Neuronal stem cell (in vitro differentiated cells): ENCODE data around the gene COG6.

Source experiments
- DNase-seq: peaks from one replicate; pipeline ENCODE4 v3.0.0-alpha.2; 2013; ENCODE audit warnings: low spot score
- H2AFZ ChIP-seq: one replicate; pipeline ENCODE4 v1.6.1; 2013; ENCODE audit warnings: mild to moderate bottlenecking, low read length, inconsistent platforms
- H2AK5ac ChIP-seq: 2 replicates; pipeline ENCODE4 v1.6.1; 2013; ENCODE audit warnings: low read depth, mild to moderate bottlenecking, inconsistent platforms, low read length, moderate library complexity, mixed read lengths
- H2BK120ac ChIP-seq: 2 replicates; pipeline ENCODE4 v1.6.1; 2013; ENCODE audit warnings: low read depth, mild to moderate bottlenecking, inconsistent platforms, low read length, moderate library complexity, mixed read lengths
- H2BK12ac ChIP-seq: one replicate; pipeline ENCODE4 v1.6.1; 2013; ENCODE audit warnings: low read length, inconsistent platforms
- H2BK15ac ChIP-seq: 2 replicates; pipeline ENCODE4 v1.6.1; 2013; ENCODE audit warnings: mild to moderate bottlenecking, low read length, inconsistent platforms, mixed read lengths
- H2BK5ac ChIP-seq: one replicate; pipeline ENCODE4 v1.6.1; 2013; ENCODE audit warnings: inconsistent platforms, mild to moderate bottlenecking, low read length, moderate library complexity
- H3K14ac ChIP-seq: one replicate; pipeline ENCODE4 v1.6.1; 2013; ENCODE audit warnings: low read length, inconsistent platforms
- H3K18ac ChIP-seq: 2 replicates; pipeline ENCODE4 v1.6.1; 2013; ENCODE audit warnings: low read length, inconsistent platforms
- H3K23ac ChIP-seq: 2 replicates; pipeline ENCODE4 v1.6.1; 2013; ENCODE audit warnings: low read depth, mild to moderate bottlenecking, mixed read lengths, low read length, inconsistent platforms; ENCODE audit not compliant: poor library complexity
- H3K27ac ChIP-seq: replicated peaks from 3 replicates; pipeline ENCODE4 v1.5.1; 2013; ENCODE audit warnings: low read length, inconsistent platforms
- H3K27me3 ChIP-seq, 3 experiments: 2 replicates each; pipeline ENCODE4 v1.6.1; 2013; ENCODE audit warnings: low read length in 3 of 3, mild to moderate bottlenecking in 2 of 3, inconsistent platforms in 1 of 3, low read depth in 1 of 3, mixed read lengths in 1 of 3, moderate library complexity in 1 of 3; ENCODE audit not compliant: control insufficient read depth in 3 of 3, insufficient read depth in 3 of 3
- H3K36me3 ChIP-seq, 2 donors: replicated peaks in 1 of 2; 2 replicates each; pipeline ENCODE4 v1.6.1; 2013; ENCODE audit warnings: low read length in 2 of 2; ENCODE audit not compliant: control insufficient read depth in 2 of 2, insufficient read depth in 2 of 2
- H3K4ac ChIP-seq: 2 replicates; pipeline ENCODE4 v1.6.1; 2013; ENCODE audit warnings: inconsistent platforms, mild to moderate bottlenecking, low read length, moderate library complexity
- H3K4me1 ChIP-seq, 2 donors: 1 replicate in 1 of 2; 2 replicates in 1 of 2; pipeline ENCODE4 v1.6.1; 2013; ENCODE audit warnings: low read length in 2 of 2, low read depth in 1 of 2; ENCODE audit not compliant: control insufficient read depth in 2 of 2, insufficient read depth in 1 of 2
- H3K4me2 ChIP-seq: one replicate; pipeline ENCODE4 v1.6.1; 2013; ENCODE audit warnings: mild to moderate bottlenecking, low read length, inconsistent platforms; ENCODE audit not compliant: insufficient read depth, poor library complexity, severe bottlenecking
- H3K4me3 ChIP-seq, 2 donors: 2 replicates each; pipeline ENCODE4 v1.5.1; 2013; ENCODE audit warnings: low read length in 2 of 2, mild to moderate bottlenecking in 2 of 2, inconsistent platforms in 1 of 2, moderate library complexity in 1 of 2
- H3K79me1 ChIP-seq: one replicate; pipeline ENCODE4 v1.6.1; 2013; ENCODE audit warnings: low read depth, mild to moderate bottlenecking, inconsistent platforms, low read length, moderate library complexity
- H3K9ac ChIP-seq: one replicate; pipeline ENCODE4 v1.6.1; 2013; ENCODE audit warnings: mild to moderate bottlenecking, low read depth, low read length, inconsistent platforms; ENCODE audit not compliant: poor library complexity
- H3K9me3 ChIP-seq, 2 donors: replicated peaks in 1 of 2; 2 replicates each; pipeline versions ENCODE3 to v1.6.1; 2013; ENCODE audit warnings: low read length in 2 of 2, mild to moderate bottlenecking in 2 of 2, inconsistent platforms in 1 of 2, low read depth in 1 of 2, mixed read lengths in 1 of 2, moderate library complexity in 1 of 2; ENCODE audit not compliant: control insufficient read depth in 2 of 2, insufficient read depth in 1 of 2
- H4K8ac ChIP-seq: one replicate; pipeline ENCODE4 v1.6.1; 2013; ENCODE audit warnings: low read depth, mild to moderate bottlenecking, inconsistent platforms, low read length, moderate library complexity
- H4K91ac ChIP-seq: one replicate; pipeline ENCODE4 v1.6.1; 2013; ENCODE audit warnings: low read length, low read depth, mild to moderate bottlenecking, inconsistent platforms; ENCODE audit not compliant: poor library complexity
- WGBS, 2 donors: extraction: QIAGEN DNeasy Blood & Tissue Kit; methylation state at CpG; one replicate each; pipeline ENCODE4 v1.1.7; 2013; ENCODE audit warnings: missing lambda C conversion rate in 2 of 2, mixed read lengths in 1 of 2; ENCODE audit not compliant: insufficient read length in 2 of 2, insufficient replicate concordance in 1 of 2; ENCODE audit errors: extremely low coverage in 2 of 2; 5-methylcytosine and 5-hydroxymethylcytosine counted together

COG6 gene

DNA sequence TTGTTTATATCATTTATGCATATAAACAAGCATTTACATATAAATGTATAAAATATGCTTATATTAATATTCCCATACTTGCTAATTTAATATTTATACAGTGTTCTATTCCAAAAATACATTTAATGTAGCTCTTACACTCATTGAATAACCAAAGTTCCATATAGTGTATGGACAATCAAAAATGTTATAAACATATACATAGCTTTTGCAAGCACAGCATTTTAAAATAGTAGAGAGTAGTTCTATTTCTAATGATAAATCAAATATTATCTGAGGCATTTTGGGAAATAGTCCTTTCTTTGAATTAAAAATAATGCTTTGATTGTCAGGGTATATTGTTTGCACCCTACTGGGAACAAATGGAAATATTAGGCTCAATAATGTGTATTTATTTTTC is 22.5 kb upstream of the COG6 start:
- Histone ChIP-seq H3K23ac (no peak overlapping the region), H3K9me3 (peaks cover 2 to 15% of the 10 kb centered on the region in 2 donors), H2BK15ac (no peak overlapping the region), H4K91ac (no peak overlapping the region), H2BK120ac (no peak overlapping the region), H3K79me1 (no peaks in the 10 kb centered on the region), H3K9ac (no peak overlapping the region), H3K4me1 (peaks cover 2 to 6% of the 10 kb centered on the region in 2 donors), H3K4me2 (no peak overlapping the region), H3K27ac (no peak overlapping the region), H3K4ac (no peak overlapping the region), H3K4me3 (no peak overlapping the region), H2BK5ac (no peak overlapping the region), H2AK5ac (no peak overlapping the region), H2AFZ (no peak overlapping the region), H2BK12ac (no peak overlapping the region), H4K8ac (no peak overlapping the region), H3K27me3 (no peaks in the 10 kb centered on the region), H3K14ac (no peak overlapping the region), H3K18ac (no peak overlapping the region), H3K36me3 (no peaks in the 10 kb centered on the region)
- DNase-seq, result no peak

DNA sequence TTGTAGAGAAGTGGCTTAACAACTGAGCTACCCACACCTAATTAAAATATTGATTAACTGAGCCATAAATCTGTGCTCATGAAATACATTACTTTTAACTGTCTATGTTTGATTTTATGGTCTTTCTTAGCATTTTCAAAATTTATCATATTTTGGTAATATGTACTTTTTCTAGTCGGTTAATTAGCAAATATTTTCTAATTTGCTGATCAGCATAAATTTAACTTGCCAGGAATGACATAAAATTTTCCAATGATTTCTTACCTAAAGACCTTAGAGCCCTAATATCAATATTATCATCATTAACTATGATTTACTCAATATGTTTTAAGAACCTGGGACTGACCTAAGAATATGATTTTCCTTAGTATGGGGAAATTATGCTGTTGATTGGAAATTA is 19.9 kb upstream of the COG6 start:
- Histone ChIP-seq H3K9ac (no peak overlapping the region), H3K9me3 (peaks cover 2 to 15% of the 10 kb centered on the region in 2 donors), H3K23ac (no peak overlapping the region), H3K27me3 (no peaks in the 10 kb centered on the region), H2BK5ac (no peak overlapping the region), H4K91ac (no peak overlapping the region), H2AK5ac (no peak overlapping the region), H2BK120ac (no peak overlapping the region), H2AFZ (no peak overlapping the region), H2BK15ac (no peak overlapping the region), H3K14ac (no peak overlapping the region), H3K4me3 (no peak overlapping the region), H2BK12ac (no peak overlapping the region), H3K4ac (no peak overlapping the region), H3K36me3 (no peaks in the 10 kb centered on the region), H3K4me2 (no peak overlapping the region), H3K18ac (no peak overlapping the region), H3K27ac (no peak overlapping the region), H3K4me1 (peaks cover 2 to 6% of the 10 kb centered on the region in 2 donors), H3K79me1 (no peaks in the 10 kb centered on the region), H4K8ac (no peak overlapping the region)
- no CpG with 5 or more reads among the region's 1 CpG for WGBS, 2 donors
- DNase-seq, result no peak

DNA sequence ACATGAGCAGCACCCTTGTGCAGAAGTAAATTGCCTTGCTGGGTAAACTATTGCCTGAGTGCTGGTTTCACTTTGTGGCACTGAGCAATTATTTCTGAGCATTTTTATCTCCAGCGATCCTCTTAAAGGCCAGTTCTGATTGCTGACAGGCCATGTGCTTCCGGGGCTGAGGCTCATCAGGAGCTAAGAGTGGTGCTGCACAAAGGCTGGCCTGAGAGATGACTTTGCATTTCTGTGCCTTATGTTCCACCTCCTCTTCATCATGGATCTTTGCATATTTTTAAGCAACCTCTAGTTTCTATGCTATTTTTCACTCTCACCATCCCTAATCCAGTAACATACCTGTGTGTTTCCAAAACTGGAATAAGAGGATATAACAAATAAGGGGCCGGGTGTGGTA is 17.6 kb upstream of the COG6 start:
- Histone ChIP-seq H2BK5ac (no peak overlapping the region), H3K23ac (no peak overlapping the region), H3K9ac (no peak overlapping the region), H4K91ac (no peak overlapping the region), H2AK5ac (no peak overlapping the region), H3K27me3 (peaks cover 0 to 4% (median 0%) of the 10 kb centered on the region in 3 experiments), H4K8ac (no peak overlapping the region), H2BK120ac (no peak overlapping the region), H2BK15ac (no peak overlapping the region), H3K18ac (no peak overlapping the region), H2AFZ (no peak overlapping the region), H3K4ac (no peak overlapping the region), H3K9me3 (peaks cover 2 to 9% of the 10 kb centered on the region in 2 donors), H3K4me3 (no peak overlapping the region), H3K79me1 (no peaks in the 10 kb centered on the region), H3K14ac (no peak overlapping the region), H3K27ac (no peak overlapping the region), H3K4me2 (no peak overlapping the region), H3K36me3 (no peaks in the 10 kb centered on the region), H3K4me1 (peaks cover 2 to 6% of the 10 kb centered on the region in 2 donors), H2BK12ac (no peak overlapping the region)
- WGBS, 2 donors, result no CpG with 5 or more reads among the region's 3 CpGs
- no peak for DNase-seq

DNA sequence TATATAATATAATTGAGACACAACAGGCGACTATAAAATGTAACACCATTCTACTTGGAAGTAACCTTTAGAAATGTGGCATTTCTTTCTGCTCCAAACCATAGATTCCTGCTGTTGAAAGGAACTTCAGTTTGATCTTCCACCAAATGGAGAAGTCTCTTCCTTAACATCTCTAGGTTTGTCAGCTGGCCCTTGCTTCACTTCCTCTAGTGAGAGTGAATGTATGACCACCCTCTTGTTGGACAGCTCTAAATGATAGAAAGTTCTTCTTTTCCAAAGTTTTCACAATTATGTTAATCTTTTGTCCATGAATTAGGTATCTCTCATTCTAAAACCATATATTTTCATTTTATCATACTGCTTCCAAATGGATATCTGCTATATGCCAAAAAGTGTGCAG is 13.8 kb upstream of the COG6 start:
- WGBS, 2 donors, result no CpG with 5 or more reads among the region's 1 CpG

More for the DNA sequence above, 13.8 kb upstream of the COG6 start:
- Histone ChIP-seq H3K4me3 (no peak overlapping the region), H3K27me3 (peaks cover 0 to 4% (median 0%) of the 10 kb centered on the region in 3 experiments), H3K4ac (no peak overlapping the region), H4K91ac (no peak overlapping the region), H3K4me2 (no peak overlapping the region), H3K18ac (no peak overlapping the region), H2BK12ac (no peak overlapping the region), H2BK120ac (no peak overlapping the region), H3K14ac (no peak overlapping the region), H4K8ac (no peak overlapping the region), H2AFZ (no peak overlapping the region), H2BK15ac (no peak overlapping the region), H3K36me3 (no peaks in the 10 kb centered on the region), H2BK5ac (no peak overlapping the region), H3K23ac (no peak overlapping the region), H2AK5ac (no peak overlapping the region), H3K4me1 (no peaks in the 10 kb centered on the region), H3K9me3 (peaks cover 2 to 9% of the 10 kb centered on the region in 2 donors), H3K79me1 (no peaks in the 10 kb centered on the region), H3K27ac (no peak overlapping the region), H3K9ac (no peak overlapping the region)
- no peak for DNase-seq
